H1 (cell line): ENCODE measurements around the gene IQSEC3. TPM values are rescaled to one million over a fixed set of nuclear protein-coding genes. Genes with fewer than 3 reads are reported as not detected.

Experiments used
- CTCF ChIA-PET: fragments of 300-600 bp; sonication (Branson Sonifier 250); formaldehyde crosslinking; loops from one replicate; lab custom pipeline; 2021; ENCODE audit not compliant: partially characterized antibody; lab: Charles Lee
- POLR2A ChIA-PET: fragments of 300-600 bp; sonication (Branson Sonifier 250); formaldehyde crosslinking; loops from one replicate; lab custom pipeline; 2021; ENCODE audit warnings: inconsistent platforms; ENCODE audit not compliant: partially characterized antibody; lab: Charles Lee
- DNase-seq, 2 experiments: peaks; one replicate each; pipeline versions ENCODE4 v3.0.0 to v3.0.0-alpha.2; 2010 to 2022; ENCODE audit warnings: low spot score in 2 of 2, low read depth in 1 of 2, mixed read lengths in 1 of 2
- FAIRE-seq: peaks from 2 replicates; lab custom pipeline; 2011; peaks lifted over from hg19 to GRCh38; lab: Jason Lieb, UNC
- H2AFZ ChIP-seq: 2 replicates; pipeline ENCODE4 v1.8.1; 2012; ENCODE audit warnings: low read length, inconsistent platforms
- H2AK5ac ChIP-seq: 2 replicates; pipeline ENCODE4 v1.6.1; 2013; ENCODE audit warnings: low read depth, low read length
- H2BK120ac ChIP-seq: replicated peaks from 2 replicates; pipeline ENCODE3; 2013; ENCODE audit warnings: low read depth, low read length, inconsistent platforms
- H2BK12ac ChIP-seq: 2 replicates; pipeline ENCODE4 v1.6.1; 2013; ENCODE audit warnings: low read depth, low read length
- H2BK15ac ChIP-seq: 2 replicates; pipeline ENCODE4 v1.6.1; 2013; ENCODE audit warnings: low read length
- H2BK20ac ChIP-seq: 2 replicates; pipeline ENCODE4 v1.6.1; 2013; ENCODE audit warnings: low read length
- H2BK5ac ChIP-seq: 2 replicates; pipeline ENCODE4 v1.6.1; 2013; ENCODE audit warnings: low read depth, low read length
- H3K14ac ChIP-seq: 2 replicates; pipeline ENCODE4 v1.6.1; 2013; ENCODE audit warnings: inconsistent platforms; ENCODE audit not compliant: insufficient read length
- H3K18ac ChIP-seq: 2 replicates; pipeline ENCODE4 v1.6.1; 2013; ENCODE audit warnings: low read length; ENCODE audit errors: extremely low read depth
- H3K23ac ChIP-seq: 2 replicates; pipeline ENCODE4 v1.6.1; 2013; ENCODE audit warnings: inconsistent platforms; ENCODE audit not compliant: insufficient read length
- H3K23me2 ChIP-seq: 2 replicates; pipeline ENCODE4 v1.6.1; 2013; ENCODE audit warnings: low read depth, low read length
- H3K27ac ChIP-seq: 2 replicates; pipeline ENCODE4 v1.6.1; 2011; ENCODE audit warnings: low read depth, low read length, inconsistent platforms
- H3K27me3 ChIP-seq, 4 experiments: replicated peaks in 1 of 4; 1 replicate in 1 of 4; 2 replicates in 3 of 4; pipeline versions ENCODE4 v1.6.1 to v1.8.1; 2011 to 2013; ENCODE audit warnings: low read length in 3 of 4, mild to moderate bottlenecking in 3 of 4, inconsistent platforms in 2 of 4, mixed read lengths in 2 of 4, moderate library complexity in 1 of 4; ENCODE audit not compliant: control insufficient read depth in 3 of 4, insufficient read depth in 3 of 4; ENCODE audit errors: extremely low read depth in 1 of 4
- H3K36me3 ChIP-seq, 4 experiments: 2 replicates each; pipeline versions ENCODE4 v1.6.1 to v1.8.1; 2011 to 2013; ENCODE audit warnings: mild to moderate bottlenecking in 4 of 4, low read length in 3 of 4, moderate library complexity in 2 of 4, control low read depth in 1 of 4, inconsistent platforms in 1 of 4; ENCODE audit not compliant: insufficient read depth in 4 of 4, control insufficient read depth in 2 of 4
- H3K4ac ChIP-seq: replicated peaks from 2 replicates; pipeline ENCODE3; 2013; ENCODE audit warnings: low read length, low read depth, mixed read lengths, inconsistent platforms; ENCODE audit not compliant: insufficient read length
- H3K4me1 ChIP-seq, 4 experiments: replicated peaks in 1 of 4; 1 replicate in 1 of 4; 2 replicates in 3 of 4; pipeline versions ENCODE4 v1.6.1 to v1.8.1; 2011 to 2013; ENCODE audit warnings: low read length in 3 of 4, inconsistent platforms in 2 of 4, mixed read lengths in 1 of 4; ENCODE audit not compliant: insufficient read depth in 4 of 4, control insufficient read depth in 3 of 4
- H3K4me2 ChIP-seq, 2 experiments: 2 replicates each; pipeline versions ENCODE4 v1.6.1 to v1.8.1; 2011 to 2013; ENCODE audit warnings: low read depth in 2 of 2, low read length in 2 of 2, control low read depth in 1 of 2, inconsistent platforms in 1 of 2, mild to moderate bottlenecking in 1 of 2; ENCODE audit not compliant: insufficient read depth in 1 of 2
- H3K4me3 ChIP-seq, 4 experiments: fragments of 200-600, 300-600 bp in 1 of 4; sonication (generic), shearing (Covaris generic), sonication (Bioruptor Twin) in 1 of 4; 2 replicates each; pipeline versions ENCODE4 v1.5.1 to v1.8.1; 2011 to 2016; ENCODE audit warnings: low read length in 4 of 4, low read depth in 3 of 4, control low read depth in 2 of 4, inconsistent platforms in 2 of 4, mild to moderate bottlenecking in 2 of 4, mixed read lengths in 1 of 4, moderate library complexity in 1 of 4; ENCODE audit not compliant: insufficient read depth in 2 of 4; ENCODE audit errors: extremely low read depth in 1 of 4
- H3K56ac ChIP-seq: replicated peaks from 2 replicates; pipeline ENCODE3; 2013; ENCODE audit warnings: low read depth, mild to moderate bottlenecking, mixed read lengths, low read length, inconsistent platforms; ENCODE audit not compliant: insufficient read length
- H3K79me1 ChIP-seq: 2 replicates; pipeline ENCODE4 v1.6.1; 2013; ENCODE audit warnings: low read depth, low read length, control low read depth
- H3K79me2 ChIP-seq, 2 experiments: 2 replicates each; pipeline versions ENCODE4 v1.6.1 to v1.8.1; 2012 to 2013; ENCODE audit warnings: low read length in 2 of 2, mild to moderate bottlenecking in 2 of 2, inconsistent platforms in 1 of 2; ENCODE audit not compliant: insufficient read depth in 2 of 2, control insufficient read depth in 1 of 2
- H3K9ac ChIP-seq, 4 experiments: replicated peaks in 1 of 4; 1 replicate in 1 of 4; 2 replicates in 3 of 4; pipeline versions ENCODE4 v1.6.1 to v1.8.1; 2011 to 2013; ENCODE audit warnings: low read depth in 3 of 4, low read length in 3 of 4, control low read depth in 2 of 4, mild to moderate bottlenecking in 2 of 4, moderate library complexity in 2 of 4, inconsistent platforms in 1 of 4; ENCODE audit errors: extremely low read depth in 1 of 4
- H3K9me3 ChIP-seq, 2 experiments: 2 replicates each; pipeline versions ENCODE4 v1.6.1 to v1.8.1; 2012 to 2013; ENCODE audit warnings: mild to moderate bottlenecking in 2 of 2, moderate library complexity in 2 of 2, control low read depth in 1 of 2, inconsistent platforms in 1 of 2, low read depth in 1 of 2, low read length in 1 of 2, mixed read lengths in 1 of 2; ENCODE audit not compliant: insufficient read depth in 2 of 2
- H4K20me1 ChIP-seq, 2 experiments: replicated peaks in 1 of 2; 2 replicates each; pipeline versions ENCODE3 to v1.8.1; 2011 to 2013; ENCODE audit warnings: inconsistent platforms in 2 of 2, low read length in 2 of 2, mild to moderate bottlenecking in 1 of 2; ENCODE audit not compliant: insufficient read depth in 2 of 2, control insufficient read depth in 1 of 2
- H4K5ac ChIP-seq: 2 replicates; pipeline ENCODE4 v1.6.1; 2013; ENCODE audit warnings: low read length, low read depth, mixed read lengths, inconsistent platforms; ENCODE audit not compliant: insufficient read length
- H4K8ac ChIP-seq: 2 replicates; pipeline ENCODE4 v1.8.0; 2013; ENCODE audit warnings: mild to moderate bottlenecking, moderate library complexity, low read length, inconsistent platforms; ENCODE audit not compliant: insufficient read depth; ENCODE audit errors: extremely low read depth
- H4K91ac ChIP-seq: replicated peaks from 2 replicates; pipeline ENCODE3; 2013; ENCODE audit warnings: low read length, mixed read lengths, inconsistent platforms; ENCODE audit not compliant: insufficient read length
- SP4 ChIP-seq: IDR thresholded peaks from 2 replicates; pipeline ENCODE4 v1.6.1; 2012; ENCODE audit warnings: low read length, inconsistent platforms
- WGBS, 2 experiments: shearing (Covaris generic) in 1 of 2; methylation state at CpG; one replicate each; pipeline versions ENCODE4 v1.1.6 to v1.1.7; 2013 to 2015; ENCODE audit warnings: low lambda C conversion rate in 2 of 2, mixed read lengths in 2 of 2, inconsistent platforms in 1 of 2, low coverage in 1 of 2, missing lambda C conversion rate in 1 of 2; ENCODE audit not compliant: insufficient replicate concordance in 2 of 2, insufficient coverage in 1 of 2, insufficient read length in 1 of 2; ENCODE audit errors: extremely low coverage in 1 of 2, missing lambda C conversion rate in 1 of 2; 5-methylcytosine and 5-hydroxymethylcytosine counted together
- polyA plus RNA-seq, 7 experiments: library from polyadenylated mRNA; depleted of rRNA in 3 of 7; stranded (reverse) in 5 of 7; unstranded in 2 of 7; fragments of >200 nt in 5 of 7; fragments of 200-250 nt in 2 of 7; gene quantifications; 1 replicate in 5 of 7; 2 replicates in 1 of 7; 4 replicates in 1 of 7; pipeline versions ENCODE4 v1.2.1 to v1.2.3, GENCODE V29; 2011 to 2013; ENCODE audit warnings: missing spikeins in 2 of 7, mixed read lengths in 2 of 7
- total RNA-seq: library from RNA; stranded (reverse); fragmentation: NEBNext Ultra II Directional; extraction: Animal tissue kit (Norgen Biotek cat#: 25700); gene quantifications from 2 replicates; pipeline ENCODE4 v1.2.1, GENCODE V29; 2021

Gene IQSEC3
- total and polyA plus RNA-seq, 2 of the 8 experiments (the other 6 are each of a cell fraction or from before 2014, with no cell fraction given), result 1.2 to 3.1 TPM

DNA sequence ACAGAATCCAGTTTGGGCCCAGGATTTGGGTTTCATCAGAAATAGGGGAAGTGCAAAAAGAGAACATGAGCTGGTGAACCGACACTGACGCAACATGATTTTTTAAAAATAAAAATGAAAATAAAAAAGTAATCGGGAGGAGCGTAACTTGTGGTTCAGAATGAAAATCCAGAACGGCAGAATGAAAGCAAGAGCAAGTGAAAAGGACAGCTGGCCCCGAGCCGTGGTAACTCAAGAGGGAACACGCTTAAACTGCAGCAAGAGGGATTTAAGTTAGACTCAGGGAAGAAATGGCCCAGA, 145.8 kb downstream of the IQSEC3 start:
- CTCF ChIA-PET, result interaction anchor here (1.0 to 3.4 kb wide), 9 partner anchors 8 to 106 kb away, joined by 3 to 31 read pairs (median 5); no protein-coding TSS in a partner anchor
- H3K4me2 ChIP-seq, result no peak overlapping the region
- no peak for TF ChIP-seq SP4

More for the DNA sequence above, 145.8 kb downstream of the IQSEC3 start:
- Histone ChIP-seq H2BK15ac (no peak overlapping the region), H3K9ac (no peak overlapping the region), H3K79me2 (no peaks in the 10 kb centered on the region), H2AK5ac (no peak overlapping the region), H3K27ac (no peak overlapping the region), H3K23me2 (peaks cover 3% of the 10 kb centered on the region; the same call in 1 of the 2 replicates), H2BK120ac (no peak overlapping the region), H4K8ac (no peak overlapping the region), H2BK5ac (no peak overlapping the region), H3K14ac (no peak overlapping the region), H3K27me3 (peaks cover 0 to 16% (median 13%) of the 10 kb centered on the region in 4 experiments; a peak in 4 of 7 replicates), H3K56ac (no peak overlapping the region), H3K4ac (no peak overlapping the region), H2BK12ac (no peak overlapping the region), H3K36me3 (no peaks in the 10 kb centered on the region), H3K4me3 (no peak overlapping the region), H4K91ac (no peak overlapping the region), H4K5ac (no peak overlapping the region), H3K79me1 (no peaks in the 10 kb centered on the region), H2BK20ac (no peak overlapping the region), H4K20me1 (peaks cover 0 to 2% of the 10 kb centered on the region in 2 experiments), H3K4me1 (peaks cover 0 to 20% (median 15%) of the 10 kb centered on the region in 4 experiments; a peak in 6 of 7 replicates), H3K9me3 (no peaks in the 10 kb centered on the region), H3K18ac (no peak overlapping the region), H3K23ac (no peak overlapping the region), H2AFZ (no peak overlapping the region)
- FAIRE-seq, result no peak
- DNase-seq, result no peak
- POLR2A ChIA-PET, result interaction anchor here (0.9 to 2.0 kb wide), 4 partner anchors 8 to 30 kb away, joined by 3 to 8 read pairs (median 4); no protein-coding TSS in a partner anchor
- WGBS, 2 experiments, result 89% methylated on average over 8 of the region's 8 CpGs; no CpG with 5 or more reads in 1 of the 2 experiments
